Measurements from ENCODE around the gene STOX1. TPM values are rescaled to one million over a fixed set of nuclear protein-coding genes. Genes with fewer than 3 reads are reported as not detected.
"Not testable (repeated sequence)": the region's sequence is repeated elsewhere in the genome, so short reads cannot be mapped to it uniquely, and the experiment has no call there.

The STOX1 gene
- total RNA-seq, 3 donors from 2014 or later = 1.6 to 6.9 (median 2.9) TPM

DNA sequence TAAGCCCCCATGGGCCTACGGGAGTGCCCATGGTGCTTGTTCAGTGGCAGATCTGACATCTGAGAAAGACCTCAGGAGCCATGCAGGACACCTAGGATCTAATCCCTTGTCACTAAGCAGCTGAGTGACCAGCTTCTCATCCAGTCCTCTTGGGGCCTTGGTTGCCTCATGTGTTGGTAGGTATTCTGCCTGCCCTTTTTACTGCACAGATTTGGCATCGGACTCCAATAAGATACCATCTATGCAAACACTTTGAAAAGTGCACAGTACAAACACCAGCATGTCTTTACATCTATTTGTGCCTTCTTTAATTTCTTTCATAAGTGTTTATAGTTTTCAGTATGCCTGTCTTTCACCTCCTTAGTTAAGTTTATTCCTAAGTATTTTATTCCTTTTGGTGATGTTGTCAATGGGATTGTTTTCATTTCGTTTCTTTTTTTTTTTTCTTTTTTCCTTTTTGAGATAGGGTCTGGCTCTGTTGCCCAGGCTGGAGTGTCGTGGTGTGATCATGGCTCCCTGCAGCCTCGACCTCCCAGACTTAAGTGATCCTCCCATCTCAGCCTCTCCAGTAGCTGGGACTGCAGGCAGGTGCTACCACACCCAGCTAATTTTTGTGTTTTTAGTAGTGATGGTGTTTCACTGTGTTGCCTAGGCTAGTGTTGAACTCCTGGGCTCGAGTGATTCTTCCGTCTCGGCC lies 10.4 kb downstream of the STOX1 start:
- Histone ChIP-seq H3K4me1 (ENCODE audit: low read depth) (no peaks in the 10 kb centered on the region), H3K4me3 (no peak overlapping the region), H3K9me3 (no peaks in the 10 kb centered on the region), H3K36me3 (ENCODE audit: low read depth) (no peaks in the 10 kb centered on the region)
- DNase-seq = no peak
- ATAC-seq = no peak
- intact Hi-C loops (cut with DNase I, micrococcal nuclease) = no loop called here
- TF ChIP-seq, protein P1, sequence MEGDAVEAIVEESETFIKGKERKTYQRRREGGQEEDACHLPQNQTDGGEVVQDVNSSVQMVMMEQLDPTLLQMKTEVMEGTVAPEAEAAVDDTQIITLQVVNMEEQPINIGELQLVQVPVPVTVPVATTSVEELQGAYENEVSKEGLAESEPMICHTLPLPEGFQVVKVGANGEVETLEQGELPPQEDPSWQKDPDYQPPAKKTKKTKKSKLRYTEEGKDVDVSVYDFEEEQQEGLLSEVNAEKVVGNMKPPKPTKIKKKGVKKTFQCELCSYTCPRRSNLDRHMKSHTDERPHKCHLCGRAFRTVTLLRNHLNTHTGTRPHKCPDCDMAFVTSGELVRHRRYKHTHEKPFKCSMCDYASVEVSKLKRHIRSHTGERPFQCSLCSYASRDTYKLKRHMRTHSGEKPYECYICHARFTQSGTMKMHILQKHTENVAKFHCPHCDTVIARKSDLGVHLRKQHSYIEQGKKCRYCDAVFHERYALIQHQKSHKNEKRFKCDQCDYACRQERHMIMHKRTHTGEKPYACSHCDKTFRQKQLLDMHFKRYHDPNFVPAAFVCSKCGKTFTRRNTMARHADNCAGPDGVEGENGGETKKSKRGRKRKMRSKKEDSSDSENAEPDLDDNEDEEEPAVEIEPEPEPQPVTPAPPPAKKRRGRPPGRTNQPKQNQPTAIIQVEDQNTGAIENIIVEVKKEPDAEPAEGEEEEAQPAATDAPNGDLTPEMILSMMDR (IDR thresholded peaks at IDR 0.05) = no peak

DNA sequence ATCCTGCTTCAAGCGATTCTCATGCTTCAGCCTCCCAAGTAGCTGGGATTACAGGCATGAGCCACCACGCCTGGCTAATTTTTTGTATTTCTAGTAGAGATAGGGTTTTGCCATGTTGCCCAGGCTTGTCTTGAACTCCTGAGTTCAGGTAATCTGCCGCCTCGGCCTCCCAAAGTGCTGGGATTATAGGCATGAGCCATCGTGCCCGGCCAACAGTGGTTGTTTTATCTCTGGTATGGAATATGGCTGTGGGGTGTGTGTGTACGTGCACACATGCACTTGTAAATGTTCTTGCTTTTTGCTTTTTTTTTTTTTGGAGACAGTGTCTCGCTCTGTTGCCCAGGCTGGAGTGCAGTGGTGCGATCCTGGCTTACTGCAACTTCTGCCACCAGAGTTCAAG lies 13.3 kb downstream of the STOX1 start:
- ATAC-seq; intact Hi-C loops (cut with DNase I, micrococcal nuclease); DNase-seq; H3K36me3 ChIP-seq (ENCODE audit: low read depth); H3K4me3 ChIP-seq; H3K4me1 ChIP-seq (ENCODE audit: low read depth); H3K9me3 ChIP-seq: not testable (repeated sequence)

DNA sequence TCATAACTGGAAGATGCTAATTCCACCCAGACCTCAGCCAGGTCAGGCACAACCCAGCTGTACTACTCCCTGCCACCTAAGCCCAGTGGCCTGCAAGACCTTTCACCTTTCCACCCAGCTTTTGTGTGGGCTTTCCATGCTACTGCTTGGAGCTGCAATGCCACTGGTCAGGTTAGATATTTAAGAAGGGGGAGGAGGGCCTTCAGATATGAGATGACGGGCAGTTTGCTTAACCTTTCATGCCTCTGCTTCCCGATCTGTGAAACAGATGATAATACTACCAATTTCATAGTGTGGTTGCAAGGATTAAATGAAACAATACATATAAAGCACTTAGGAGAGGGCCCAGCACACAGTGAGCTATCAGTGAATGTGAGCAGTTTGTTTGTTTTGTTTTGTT lies 20.9 kb downstream of the STOX1 start:
- H3K4me3 ChIP-seq = no peak overlapping the region
- DNase-seq (no peak), ATAC-seq (no peak)
- no peaks in the 10 kb centered on the region for H3K4me1 ChIP-seq (ENCODE audit: low read depth)
- peaks cover 3% of the 10 kb centered on the region for H3K9me3 ChIP-seq
- TF ChIP-seq, protein P1 (IDR thresholded peaks at IDR 0.05) = no peak
- H3K36me3 ChIP-seq (ENCODE audit: low read depth) = no peaks in the 10 kb centered on the region
- intact Hi-C loops (cut with DNase I, micrococcal nuclease) = no loop called here

DNA sequence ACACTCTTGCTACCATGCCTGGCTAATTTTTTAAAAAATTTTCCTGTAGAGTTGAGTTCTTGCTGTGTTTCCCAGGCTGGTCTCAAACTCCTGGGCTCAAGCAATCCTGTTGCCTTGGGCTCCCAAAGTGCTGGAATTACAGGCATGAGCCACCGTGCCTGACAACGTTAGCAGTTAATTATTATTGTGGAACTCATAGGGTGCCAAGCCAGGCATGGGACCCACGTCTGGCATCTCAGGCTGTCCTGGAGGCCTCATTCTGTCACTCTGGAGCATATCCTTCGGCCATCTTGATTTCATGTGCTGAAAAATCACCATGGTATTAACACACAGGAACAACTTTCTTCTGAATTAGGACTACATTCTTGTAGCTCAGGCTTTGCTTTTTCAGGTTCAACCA lies 21.5 kb downstream of the STOX1 start:
- H3K4me3 ChIP-seq = no peak overlapping the region
- no peak for ATAC-seq
- intact Hi-C loops (cut with DNase I, micrococcal nuclease) = no loop called here
- H3K36me3 ChIP-seq (ENCODE audit: low read depth) = no peaks in the 10 kb centered on the region
- TF ChIP-seq, protein P1 (IDR thresholded peaks at IDR 0.05) = no peak
- no peak for DNase-seq
- H3K9me3 ChIP-seq = peaks cover 3% of the 10 kb centered on the region
- no peaks in the 10 kb centered on the region for H3K4me1 ChIP-seq (ENCODE audit: low read depth)

DNA sequence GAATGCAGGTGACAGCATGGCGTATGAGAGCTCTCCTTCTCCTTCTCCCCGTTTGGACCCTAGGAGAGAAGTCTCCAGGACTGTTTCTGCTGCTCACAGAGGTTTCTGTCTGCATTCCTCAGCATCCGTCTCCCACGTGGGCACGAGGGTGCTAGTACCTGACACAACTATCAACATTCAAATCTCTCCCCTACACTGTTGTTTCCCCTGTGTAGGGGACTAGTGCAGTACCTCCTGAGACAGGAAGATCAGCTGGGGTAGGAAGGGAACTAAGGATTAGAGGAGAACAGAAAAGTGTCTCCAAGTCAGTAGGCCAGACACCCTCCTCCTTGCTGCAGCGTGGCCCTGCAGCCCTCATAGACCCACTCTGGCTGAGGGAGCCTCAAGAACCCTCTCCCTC lies 29.0 kb downstream of the STOX1 start:
- Histone ChIP-seq H3K4me3 (no peak overlapping the region), H3K9me3 (peaks cover 12% of the 10 kb centered on the region), H3K36me3 (ENCODE audit: low read depth) (no peaks in the 10 kb centered on the region), H3K4me1 (ENCODE audit: low read depth) (no peaks in the 10 kb centered on the region)
- intact Hi-C loops (cut with DNase I, micrococcal nuclease) = no loop called here
- TF ChIP-seq, protein P1 (IDR thresholded peaks at IDR 0.05) = no peak
- DNase-seq (no peak), ATAC-seq (no peak)

DNA sequence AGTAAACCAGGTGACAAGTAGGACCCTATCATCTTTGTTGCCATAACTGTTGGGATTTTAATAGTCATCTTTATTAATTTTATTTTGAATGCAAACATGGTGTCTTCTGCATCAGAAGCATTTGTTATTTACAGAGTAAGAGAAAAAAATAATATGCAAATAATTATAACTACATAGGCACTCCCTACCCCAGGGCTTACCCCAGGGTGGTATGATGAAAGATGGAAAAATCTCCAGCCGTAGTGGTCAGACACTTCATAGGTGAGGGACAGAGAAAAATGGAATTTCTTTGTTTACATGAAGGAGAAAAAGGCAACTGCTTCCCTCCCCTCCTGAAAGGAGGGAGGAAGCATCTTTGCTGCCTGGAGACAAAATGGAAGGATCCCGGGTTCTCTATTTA lies 29.7 kb downstream of the STOX1 start:
- intact Hi-C loops (cut with DNase I, micrococcal nuclease) = no loop called here
- no peak for ATAC-seq
- no peak for DNase-seq
- Histone ChIP-seq H3K36me3 (ENCODE audit: low read depth) (no peaks in the 10 kb centered on the region), H3K9me3 (peaks cover 15% of the 10 kb centered on the region), H3K4me3 (no peak overlapping the region), H3K4me1 (ENCODE audit: low read depth) (no peaks in the 10 kb centered on the region)
- TF ChIP-seq, protein P1 (IDR thresholded peaks at IDR 0.05) = no peak
